Head of caudate nucleus (tissue), 42 donors: ENCODE measurements around the gene ZNF701.
"Not testable (repeated sequence)": the region's sequence is repeated elsewhere in the genome, so short reads cannot be mapped to it uniquely, and the experiment has no call there.

Experiments used
- DNase-seq, 42 donors: peaks; one replicate each; pipeline versions ENCODE4 v3.0.0 to v3.0.0-alpha.2; 2020 to 2021; ENCODE audit warnings: mixed read lengths in 7 of 42
- intact Hi-C: fragments of 100-400 bp; cut with DNase I; formaldehyde crosslinking; loops from one replicate; pipeline ENCODE4 v1.15.0; 2022

The ZNF701 gene

DNA sequence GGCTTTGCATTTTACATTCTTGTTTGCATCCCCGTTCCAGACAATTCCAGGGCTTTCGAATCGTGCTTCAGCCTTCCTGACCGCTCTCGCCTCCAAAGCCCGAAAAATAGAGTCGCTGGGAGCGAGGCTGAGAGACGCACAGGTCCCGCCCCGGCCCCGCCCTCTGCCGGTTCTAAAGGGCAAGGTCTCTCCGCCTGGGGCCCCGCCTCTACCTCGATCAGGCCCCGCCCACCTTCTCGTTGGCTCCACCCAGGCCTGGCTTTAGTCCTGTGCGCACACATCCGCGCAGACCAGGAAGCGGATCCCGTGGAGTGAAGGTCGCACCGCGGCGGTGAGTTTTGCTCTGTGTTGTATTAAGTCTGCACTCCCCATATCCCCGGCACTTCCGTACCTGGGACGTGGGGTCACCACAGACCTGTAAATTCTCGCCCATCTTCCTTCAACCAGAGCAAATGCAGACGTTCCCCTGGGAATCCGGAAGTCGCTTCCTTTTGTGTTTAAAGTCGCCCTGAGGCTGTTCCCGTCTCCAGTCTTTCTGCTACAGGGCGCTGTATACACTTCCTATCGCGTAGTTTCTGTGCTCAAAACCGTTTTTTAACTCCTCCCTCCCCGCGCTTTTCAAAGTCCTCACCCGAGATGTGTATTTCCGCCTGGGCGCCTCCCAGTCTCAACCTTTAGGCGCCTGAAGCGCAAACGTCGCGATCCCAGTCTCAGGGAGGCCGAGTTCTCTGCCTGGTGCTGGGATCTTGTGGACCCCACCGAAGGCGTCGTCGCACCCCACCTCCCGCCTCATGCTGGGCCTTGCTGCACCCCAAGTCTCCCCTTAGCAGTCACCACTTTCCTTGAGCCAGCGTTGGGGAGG is at the start of gene ZNF701:
Gene ZNF701 (plus strand): TSS at position 288 of the 862 bp plus-strand sequence. CDS start 3,861 bp downstream, outside the sequence.
- intact Hi-C loops = no loop called here
- peak; percentile 94 to 99 (median 98) for DNase-seq

DNA sequence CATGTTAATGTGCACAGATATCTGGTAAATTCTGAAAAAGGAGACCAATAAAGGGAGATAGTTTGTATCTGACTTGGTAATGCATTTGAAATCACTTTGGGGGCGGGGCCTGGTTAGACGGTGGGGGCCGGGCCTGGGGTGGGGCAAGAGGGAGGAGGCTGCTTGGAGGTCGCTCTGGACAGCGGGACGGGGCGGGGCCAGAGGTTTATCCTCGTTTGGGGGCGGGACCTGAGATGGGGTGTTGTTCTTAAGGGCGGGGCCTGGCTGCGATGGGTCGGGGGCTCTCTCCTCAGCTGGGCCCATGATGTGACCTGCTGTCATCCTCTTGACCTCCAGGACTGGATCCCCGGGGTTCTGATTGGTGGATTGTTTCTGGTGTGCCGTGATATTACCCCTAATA is 47.5 kb upstream of the ZNF701 start:
- intact Hi-C loops = no loop called here

DNA sequence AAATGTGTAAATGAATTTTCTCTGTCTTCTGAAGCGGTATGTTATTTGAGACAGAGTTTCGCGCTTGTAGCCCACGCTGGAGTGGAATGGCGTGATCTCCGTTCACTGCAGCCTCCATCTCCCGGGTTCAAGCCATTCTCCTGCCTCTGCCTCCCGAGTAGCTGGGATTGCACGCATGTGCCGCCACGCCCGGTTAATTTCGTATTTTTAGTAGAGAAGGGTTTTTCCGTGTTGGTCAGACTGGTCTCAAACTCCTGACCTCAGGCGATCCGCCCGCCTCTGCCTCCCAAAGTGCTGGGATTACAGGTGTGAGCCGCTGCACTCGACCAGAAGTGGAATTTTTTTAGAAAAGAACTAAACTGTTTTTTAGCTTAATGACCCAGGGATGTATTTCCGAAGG is 46.0 kb upstream of the ZNF701 start:
- DNase-seq = no peak
- intact Hi-C loops = no loop called here

More for the DNA sequence above, 47.5 kb upstream of the ZNF701 start:
- no peak for DNase-seq

DNA sequence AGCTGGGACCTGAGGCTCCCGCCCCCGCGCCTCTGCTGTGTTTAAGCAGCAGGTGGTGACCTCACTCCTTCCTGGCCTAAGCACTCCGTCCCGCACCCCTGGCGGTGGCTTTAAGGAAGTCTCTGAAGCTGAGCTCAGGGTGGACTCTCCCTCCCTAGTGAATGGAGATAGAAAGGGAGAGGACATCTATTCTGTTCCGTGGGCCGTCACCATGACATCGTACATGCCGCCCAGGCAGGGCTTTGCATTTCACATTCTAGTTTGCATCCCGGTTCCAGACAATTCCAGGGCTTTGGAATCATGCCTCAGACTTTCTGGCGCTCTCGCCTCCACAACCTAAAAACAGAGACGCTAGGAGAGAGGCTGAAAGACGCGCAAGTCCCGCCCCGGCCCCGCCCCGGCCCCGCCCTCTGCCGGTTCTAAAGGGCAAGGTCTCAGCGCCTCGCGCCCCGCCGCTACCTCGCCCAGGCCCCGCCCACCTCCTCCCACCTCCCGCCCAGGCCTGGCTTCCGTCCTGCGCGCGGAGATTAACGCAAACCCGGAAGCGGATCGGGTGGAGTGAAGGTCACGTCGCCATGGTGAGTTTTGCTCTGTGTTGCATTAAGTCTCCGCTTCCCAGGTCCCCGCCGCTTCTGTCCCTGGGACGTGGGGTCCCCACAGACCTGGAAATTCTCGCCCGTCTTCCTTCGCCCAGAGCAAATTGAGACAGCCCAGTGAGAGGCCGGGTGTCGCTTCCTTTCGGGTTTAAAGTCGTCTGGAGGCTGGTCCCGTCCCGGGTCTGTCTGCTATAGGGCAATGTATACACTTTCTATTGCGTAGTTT is 42.7 kb upstream of the ZNF701 start, which contains the start of gene ZNF808:
Gene ZNF808 (plus strand): TSS at position 535 of the 822 bp plus-strand sequence. CDS start 15,617 bp downstream, outside the sequence.
- intact Hi-C loops = no loop called here
- peak; percentile 87 to 98 (median 95) for DNase-seq

DNA sequence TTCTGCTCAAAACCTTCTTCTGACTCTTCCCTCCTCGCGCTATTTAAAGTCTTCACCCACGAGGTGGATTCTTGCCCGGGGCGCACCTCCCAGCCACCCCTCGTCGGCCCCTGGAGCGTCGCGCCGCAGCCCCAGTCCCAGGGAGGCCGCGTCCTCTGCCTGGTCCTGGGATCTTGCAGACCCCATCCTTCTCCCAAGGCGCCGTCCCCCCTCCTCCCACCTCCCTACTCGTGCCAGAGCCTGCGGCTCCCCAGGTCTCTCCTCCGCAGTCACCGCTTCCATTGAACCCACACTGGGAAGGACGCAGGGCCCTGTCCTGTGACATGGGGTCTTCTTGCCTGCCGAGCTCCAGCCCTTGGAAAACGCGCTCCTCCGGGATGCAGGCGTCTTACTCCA is 42.1 kb upstream of the ZNF701 start:
- DNase-seq = peak in 29 of 42 donors; percentile 3 to 49 (median 21)

DNA sequence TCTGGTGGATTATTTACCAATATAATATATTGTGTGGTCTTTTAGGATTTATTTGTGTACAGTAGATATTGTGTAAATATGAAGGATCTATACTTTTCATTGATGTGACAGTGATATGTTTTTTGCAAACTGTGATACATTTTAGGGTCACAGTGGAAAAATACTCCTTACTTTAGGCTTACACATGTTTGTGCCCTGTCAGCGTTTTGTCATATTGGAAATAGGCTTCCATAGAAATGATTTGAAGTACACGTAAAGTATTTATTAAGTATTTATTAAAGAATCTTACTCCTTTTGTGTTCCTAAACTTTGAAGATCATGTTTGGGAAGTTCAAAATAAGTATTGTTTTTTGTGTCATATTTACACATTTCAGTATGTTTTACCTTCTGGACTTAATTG is 37.6 kb upstream of the ZNF701 start:
- no peak for DNase-seq
- intact Hi-C loops = no loop called here

More for the DNA sequence above, 42.1 kb upstream of the ZNF701 start:
- intact Hi-C loops = no loop called here

DNA sequence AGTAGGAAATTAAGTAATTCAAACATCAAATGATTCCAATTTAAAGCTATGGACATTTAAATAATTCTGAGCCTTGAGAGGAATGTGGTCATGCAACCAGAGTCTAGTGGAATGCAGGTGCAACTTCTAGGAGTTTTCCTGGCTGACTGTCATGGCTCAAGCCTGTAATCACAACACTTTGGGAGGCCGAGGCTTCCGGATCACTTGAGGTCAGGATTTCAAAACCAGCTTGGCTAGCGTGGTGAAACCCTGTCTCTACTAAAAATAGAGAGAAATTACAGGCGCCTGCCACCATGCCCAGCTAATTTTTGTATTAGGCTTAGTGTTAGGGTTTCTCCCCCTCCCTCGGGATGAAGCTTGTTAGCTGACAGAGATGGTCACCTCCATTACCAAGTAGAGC is 36.2 kb upstream of the ZNF701 start:
- intact Hi-C loops = no loop called here
- DNase-seq = no peak

DNA sequence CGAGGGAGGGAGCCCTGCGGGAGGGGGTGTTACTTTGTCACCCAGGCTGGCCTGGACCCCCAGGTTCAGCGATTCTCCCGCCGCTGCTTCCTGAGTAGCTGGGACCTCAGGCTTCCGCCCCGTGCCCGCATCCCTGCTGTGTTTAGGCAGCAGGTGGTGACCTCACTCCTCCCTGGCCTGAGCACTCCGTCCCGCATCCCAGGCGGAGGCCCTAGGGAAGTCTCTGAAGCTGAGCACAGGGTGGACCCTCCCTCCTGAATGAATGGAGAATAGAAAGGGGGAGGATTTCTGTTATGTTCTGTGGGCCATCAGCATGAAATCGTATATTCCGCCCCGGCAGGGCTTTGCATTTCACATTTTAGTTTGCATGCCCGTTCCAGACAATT is 34.7 kb upstream of the ZNF701 start:
- peak in 13 of 42 donors; percentile 3 to 43 (median 12) for DNase-seq
- intact Hi-C loops = not testable (repeated sequence)

DNA sequence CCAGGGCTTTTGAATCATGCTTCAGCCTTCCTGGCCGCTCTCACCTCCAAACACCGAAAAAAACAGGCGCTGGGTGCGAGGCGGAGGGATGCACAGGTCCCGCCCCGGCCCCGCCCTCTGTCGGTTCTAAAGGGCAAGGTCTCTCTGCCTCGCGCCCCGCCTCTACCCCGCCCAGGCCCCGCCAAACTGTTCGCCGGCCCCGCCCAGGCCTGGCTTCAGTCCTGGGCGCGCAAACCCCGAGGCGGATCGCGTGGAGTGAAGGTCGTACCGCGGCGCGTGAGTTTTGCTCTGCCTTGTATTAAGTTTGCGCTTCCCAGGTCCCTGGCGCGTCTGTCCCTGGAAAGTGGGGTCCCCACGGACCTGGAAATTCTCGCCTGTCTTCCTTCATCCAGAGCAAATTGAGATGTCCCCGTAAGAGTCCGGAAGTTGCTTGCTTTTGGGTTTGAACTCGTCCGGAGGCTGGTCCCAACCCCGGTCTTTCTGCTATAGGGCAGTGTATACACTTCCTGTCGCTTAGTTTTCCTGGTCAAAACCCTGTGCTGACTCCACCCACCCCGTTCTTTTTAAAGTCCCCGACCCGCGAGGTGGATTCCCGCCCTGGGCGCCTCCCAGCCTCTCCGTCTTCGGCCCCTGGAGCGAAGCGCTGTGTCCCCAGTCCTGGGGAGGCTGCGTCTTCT is 34.2 kb upstream of the ZNF701 start:
- peak; percentile 58 to 95 (median 88) for DNase-seq
- intact Hi-C loops = no loop called here

DNA sequence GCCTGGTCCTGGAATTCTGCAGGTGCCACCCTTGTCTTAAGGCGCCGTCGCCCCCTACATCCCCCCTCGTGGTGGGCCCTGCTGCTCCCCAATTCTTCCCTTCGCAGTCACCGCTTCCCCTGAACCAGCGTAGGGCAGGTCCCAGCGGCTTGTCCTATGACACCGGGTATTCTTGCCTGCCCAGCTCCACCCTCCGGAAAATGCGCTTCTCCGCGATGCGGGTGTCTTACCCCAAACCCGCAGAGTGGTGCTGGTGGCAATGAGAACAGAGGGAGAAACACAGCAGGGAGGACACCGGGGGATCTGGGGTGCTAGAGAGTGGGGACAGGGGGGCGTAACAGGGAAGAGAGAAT is 33.7 kb upstream of the ZNF701 start:
- DNase-seq = peak in 5 of 42 donors; percentile 1 to 43 (median 12)
- intact Hi-C loops = no loop called here

DNA sequence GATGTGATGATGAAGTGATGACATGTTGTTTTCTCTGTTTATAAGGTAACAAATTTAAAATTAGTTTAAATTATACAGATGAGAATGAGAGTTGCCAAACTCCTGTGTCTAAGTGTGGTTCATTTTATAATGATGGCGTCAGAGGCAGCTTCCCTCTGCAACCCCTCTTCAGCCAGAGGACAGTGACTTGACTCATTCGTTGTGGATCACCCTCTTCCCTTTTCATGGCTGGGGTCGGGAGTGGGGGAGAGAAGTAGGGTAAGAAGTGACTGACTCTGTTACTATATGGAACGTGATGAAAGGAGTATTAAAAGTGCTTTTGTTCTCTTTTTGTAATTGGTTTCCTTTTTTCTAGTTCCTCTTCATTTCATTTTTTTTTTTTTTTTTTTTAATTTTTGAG is 31.3 kb upstream of the ZNF701 start:
- DNase-seq, intact Hi-C loops: not testable (repeated sequence)

DNA sequence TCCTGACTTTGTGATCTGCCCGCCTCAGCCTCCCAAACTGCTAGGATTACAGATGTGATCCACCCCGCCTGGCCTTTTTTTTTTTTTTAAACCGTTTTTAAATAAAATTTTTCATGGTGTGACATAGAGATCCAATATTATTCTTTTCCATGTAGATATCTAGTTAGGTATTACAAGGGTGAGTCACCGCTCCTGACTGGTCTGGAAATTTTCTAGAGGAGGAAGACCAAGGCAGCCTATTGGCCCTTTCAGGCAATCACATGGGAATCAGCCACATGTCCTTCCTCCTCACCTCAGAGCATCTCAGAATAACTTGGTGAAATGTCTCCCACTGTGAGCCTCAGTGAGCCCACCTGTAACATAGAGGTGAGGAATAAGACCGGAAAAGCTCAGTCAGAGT is 28.9 kb upstream of the ZNF701 start:
- intact Hi-C loops = not testable (repeated sequence)
- DNase-seq = peak in 3 of 42 donors; percentile 20 to 28 (median 21)

DNA sequence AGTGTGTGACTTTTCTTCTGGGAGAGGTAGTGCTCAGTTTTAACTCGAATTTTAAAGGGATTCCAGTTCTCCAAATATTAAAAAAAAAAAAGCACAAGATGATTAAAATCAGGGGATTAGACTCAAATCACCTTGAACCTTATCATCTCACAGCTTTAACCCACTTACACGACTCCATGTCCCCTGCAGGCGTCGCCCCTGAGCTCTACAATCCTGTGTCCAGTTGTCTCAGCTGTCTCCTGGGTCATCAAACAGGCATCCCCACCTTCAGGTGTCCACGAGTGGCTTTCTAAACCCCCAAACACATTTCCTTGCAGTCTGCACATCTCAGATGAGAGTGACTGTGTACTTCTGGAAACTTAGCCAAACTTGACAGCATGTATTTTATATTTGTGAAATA is 28.5 kb upstream of the ZNF701 start:
- no peak for DNase-seq
- intact Hi-C loops = no loop called here

DNA sequence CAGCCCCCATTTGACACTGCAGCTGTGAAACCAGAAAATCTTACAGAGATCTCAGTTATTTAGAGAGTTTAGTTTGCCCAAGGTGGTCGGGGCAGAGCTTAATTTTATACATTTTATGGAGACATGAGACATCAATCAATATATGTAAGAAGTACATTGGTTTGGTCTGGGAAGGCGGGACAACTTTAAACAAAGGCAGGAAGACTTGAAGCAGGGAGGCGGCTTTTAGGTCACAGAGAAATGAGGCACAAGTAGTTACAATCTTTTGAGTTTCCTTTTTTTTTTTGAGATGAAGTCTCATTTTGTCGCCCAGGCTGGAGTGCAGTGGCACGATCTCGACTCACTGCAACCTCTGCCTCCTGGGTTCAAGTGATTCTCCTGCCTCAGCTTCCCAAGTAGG is 27.5 kb upstream of the ZNF701 start:
- DNase-seq, intact Hi-C loops: not testable (repeated sequence)

DNA sequence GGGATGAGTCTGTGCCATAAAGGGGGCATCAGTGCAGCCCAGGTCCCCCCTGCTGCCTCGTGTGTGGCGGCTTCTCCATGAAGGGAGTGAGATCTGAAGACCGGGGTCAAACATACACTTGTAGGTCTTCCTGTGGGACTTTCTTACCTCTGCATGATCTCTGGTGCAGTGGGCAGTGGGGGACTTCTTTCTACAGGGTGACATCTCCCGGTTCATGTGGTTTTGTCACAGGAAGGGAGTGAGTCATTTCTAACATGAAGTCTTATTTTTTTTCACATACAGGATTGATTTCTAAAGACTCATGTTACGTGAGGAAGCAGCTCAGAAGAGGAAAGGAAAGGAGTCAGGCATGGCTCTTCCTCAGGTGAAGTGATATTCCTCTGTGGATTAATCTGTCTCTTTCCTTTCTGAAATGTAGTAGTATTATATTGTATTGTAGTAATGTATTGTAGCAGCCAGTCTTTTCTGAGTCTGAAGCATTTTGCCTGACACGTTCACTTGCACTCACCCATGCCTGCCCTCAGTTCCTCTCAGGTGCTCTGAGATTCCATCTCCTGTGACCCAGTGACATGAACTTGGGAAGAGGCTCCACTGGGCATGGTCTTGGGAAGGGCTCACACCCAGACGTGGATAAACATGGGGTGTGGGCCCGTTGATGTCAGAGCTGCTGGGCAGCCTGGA is 27.0 kb upstream of the ZNF701 start:
- no peak for DNase-seq
- intact Hi-C loops = no loop called here

DNA sequence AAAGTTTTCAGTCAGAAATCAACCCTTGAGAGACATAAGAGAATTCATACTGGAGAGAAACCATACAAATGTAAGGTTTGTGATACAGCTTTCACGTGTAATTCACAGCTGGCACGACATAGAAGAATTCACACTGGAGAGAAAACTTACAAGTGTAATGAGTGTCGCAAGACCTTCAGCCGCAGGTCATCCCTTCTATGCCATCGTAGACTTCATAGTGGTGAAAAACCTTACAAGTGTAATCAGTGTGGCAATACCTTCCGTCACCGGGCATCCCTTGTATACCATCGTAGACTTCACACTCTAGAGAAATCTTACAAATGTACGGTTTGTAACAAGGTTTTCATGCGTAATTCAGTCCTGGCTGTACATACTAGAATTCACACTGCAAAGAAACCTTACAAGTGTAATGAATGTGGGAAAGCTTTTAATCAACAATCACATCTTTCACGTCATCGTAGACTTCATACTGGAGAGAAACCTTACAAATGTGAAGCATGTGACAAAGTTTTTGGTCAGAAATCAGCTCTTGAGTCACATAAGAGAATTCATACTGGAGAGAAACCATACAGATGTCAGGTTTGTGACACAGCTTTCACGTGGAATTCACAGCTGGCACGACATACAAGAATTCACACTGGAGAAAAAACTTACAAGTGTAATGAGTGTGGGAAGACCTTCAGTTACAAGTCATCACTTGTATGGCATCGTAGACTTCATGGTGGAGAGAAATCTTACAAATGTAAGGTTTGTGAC is 15.7 kb upstream of the ZNF701 start:
- DNase-seq = no peak
- intact Hi-C loops = no loop called here

DNA sequence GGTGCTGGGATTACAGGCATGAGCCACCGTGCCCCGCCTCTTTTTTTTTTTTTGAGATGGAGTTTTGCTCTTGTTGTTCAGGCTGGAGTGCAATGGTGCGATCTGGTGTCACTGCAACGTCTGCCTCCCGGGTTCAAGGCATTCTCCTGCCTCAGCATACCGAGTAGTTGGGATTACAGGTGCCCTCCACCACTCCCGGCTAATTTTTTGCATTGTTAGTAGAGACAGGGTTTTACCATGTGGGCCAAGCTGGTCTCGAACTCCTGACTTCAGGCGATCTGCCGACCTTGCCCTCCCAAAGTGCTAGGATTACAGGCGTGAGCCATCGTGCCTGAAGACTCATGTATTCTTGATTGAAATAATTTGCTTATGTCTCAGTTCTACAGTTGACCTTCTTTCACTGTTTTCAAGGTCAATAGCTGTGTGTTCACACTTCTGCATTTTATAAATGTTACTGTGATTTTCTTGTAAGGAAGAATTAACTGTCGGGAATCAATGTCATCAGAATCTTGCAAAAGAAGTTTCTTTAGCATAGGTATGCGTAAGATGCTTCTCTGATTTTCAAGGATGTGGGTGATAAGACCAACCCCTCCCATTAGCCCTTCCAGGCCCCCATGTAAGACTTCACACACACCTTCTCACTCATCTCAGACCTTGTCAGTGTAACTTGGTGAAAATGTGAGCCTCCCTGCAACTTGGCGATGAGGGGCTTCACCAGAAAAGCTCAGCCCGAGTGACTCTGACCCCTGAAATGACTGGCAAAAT is 12.7 kb upstream of the ZNF701 start:
- intact Hi-C loops = no loop called here
- DNase-seq = no peak
